Measurements from ENCODE around the gene RPA1.

DNA sequence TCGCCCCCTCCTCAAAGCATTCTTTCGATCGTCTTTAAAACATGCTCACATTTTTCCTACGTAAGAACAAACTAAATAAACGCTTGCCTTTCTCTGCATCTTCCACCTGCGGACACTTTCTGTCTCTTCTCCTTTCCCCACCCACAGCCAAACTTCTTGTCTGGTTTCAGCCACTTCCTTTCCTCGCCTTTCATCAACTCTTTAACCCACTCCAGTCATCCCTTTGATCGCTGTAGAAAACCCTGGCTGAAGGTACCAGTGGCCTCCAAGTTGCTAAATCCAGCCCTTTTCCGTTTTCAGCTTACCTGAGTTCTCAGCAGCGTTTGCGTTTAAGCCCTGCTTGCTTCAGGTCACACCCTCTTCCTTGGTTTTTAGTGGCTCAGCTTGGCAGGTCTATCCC lies 483 bp downstream of the RPA1 start:
- TF ChIP-seq, protein P1, sequence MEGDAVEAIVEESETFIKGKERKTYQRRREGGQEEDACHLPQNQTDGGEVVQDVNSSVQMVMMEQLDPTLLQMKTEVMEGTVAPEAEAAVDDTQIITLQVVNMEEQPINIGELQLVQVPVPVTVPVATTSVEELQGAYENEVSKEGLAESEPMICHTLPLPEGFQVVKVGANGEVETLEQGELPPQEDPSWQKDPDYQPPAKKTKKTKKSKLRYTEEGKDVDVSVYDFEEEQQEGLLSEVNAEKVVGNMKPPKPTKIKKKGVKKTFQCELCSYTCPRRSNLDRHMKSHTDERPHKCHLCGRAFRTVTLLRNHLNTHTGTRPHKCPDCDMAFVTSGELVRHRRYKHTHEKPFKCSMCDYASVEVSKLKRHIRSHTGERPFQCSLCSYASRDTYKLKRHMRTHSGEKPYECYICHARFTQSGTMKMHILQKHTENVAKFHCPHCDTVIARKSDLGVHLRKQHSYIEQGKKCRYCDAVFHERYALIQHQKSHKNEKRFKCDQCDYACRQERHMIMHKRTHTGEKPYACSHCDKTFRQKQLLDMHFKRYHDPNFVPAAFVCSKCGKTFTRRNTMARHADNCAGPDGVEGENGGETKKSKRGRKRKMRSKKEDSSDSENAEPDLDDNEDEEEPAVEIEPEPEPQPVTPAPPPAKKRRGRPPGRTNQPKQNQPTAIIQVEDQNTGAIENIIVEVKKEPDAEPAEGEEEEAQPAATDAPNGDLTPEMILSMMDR (IDR thresholded peaks at IDR 0.05 in 2 of 3, conservative IDR thresholded peaks at IDR 0.05 in 1 of 3; ENCODE audit: borderline replicate concordance in 1 of 3, insufficient read depth in 1 of 3, low read depth in 2 of 3, low read length in 2 of 3): no peak
- TF ChIP-seq, protein P2, sequence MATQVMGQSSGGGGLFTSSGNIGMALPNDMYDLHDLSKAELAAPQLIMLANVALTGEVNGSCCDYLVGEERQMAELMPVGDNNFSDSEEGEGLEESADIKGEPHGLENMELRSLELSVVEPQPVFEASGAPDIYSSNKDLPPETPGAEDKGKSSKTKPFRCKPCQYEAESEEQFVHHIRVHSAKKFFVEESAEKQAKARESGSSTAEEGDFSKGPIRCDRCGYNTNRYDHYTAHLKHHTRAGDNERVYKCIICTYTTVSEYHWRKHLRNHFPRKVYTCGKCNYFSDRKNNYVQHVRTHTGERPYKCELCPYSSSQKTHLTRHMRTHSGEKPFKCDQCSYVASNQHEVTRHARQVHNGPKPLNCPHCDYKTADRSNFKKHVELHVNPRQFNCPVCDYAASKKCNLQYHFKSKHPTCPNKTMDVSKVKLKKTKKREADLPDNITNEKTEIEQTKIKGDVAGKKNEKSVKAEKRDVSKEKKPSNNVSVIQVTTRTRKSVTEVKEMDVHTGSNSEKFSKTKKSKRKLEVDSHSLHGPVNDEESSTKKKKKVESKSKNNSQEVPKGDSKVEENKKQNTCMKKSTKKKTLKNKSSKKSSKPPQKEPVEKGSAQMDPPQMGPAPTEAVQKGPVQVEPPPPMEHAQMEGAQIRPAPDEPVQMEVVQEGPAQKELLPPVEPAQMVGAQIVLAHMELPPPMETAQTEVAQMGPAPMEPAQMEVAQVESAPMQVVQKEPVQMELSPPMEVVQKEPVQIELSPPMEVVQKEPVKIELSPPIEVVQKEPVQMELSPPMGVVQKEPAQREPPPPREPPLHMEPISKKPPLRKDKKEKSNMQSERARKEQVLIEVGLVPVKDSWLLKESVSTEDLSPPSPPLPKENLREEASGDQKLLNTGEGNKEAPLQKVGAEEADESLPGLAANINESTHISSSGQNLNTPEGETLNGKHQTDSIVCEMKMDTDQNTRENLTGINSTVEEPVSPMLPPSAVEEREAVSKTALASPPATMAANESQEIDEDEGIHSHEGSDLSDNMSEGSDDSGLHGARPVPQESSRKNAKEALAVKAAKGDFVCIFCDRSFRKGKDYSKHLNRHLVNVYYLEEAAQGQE (IDR thresholded peaks at IDR 0.05; ENCODE audit: low read depth): no peak
